Transverse colon (tissue), 4 donors: ENCODE data around the gene PLXND1. TPM values are rescaled to one million over a fixed set of nuclear protein-coding genes. Genes with fewer than 3 reads are reported as not detected.

Experiments
- DNase-seq: peaks from one replicate; pipeline ENCODE4 v3.0.0-alpha.2; 2019
- H3K27ac ChIP-seq, 4 donors: fragments of 200-600 bp; sonication (generic); 2 replicates each; pipeline ENCODE4 v1.5.1; 2016 to 2018; ENCODE audit warnings: inconsistent platforms in 4 of 4
- H3K27me3 ChIP-seq: fragments of 200-600 bp; sonication (generic); 2 replicates; pipeline ENCODE4 v1.5.1; 2017; ENCODE audit warnings: inconsistent platforms
- H3K36me3 ChIP-seq, 4 donors: fragments of 200-600 bp; sonication (generic); 2 replicates each; pipeline ENCODE4 v1.5.1; 2017 to 2019; ENCODE audit warnings: inconsistent platforms in 4 of 4
- H3K4me1 ChIP-seq, 4 donors: fragments of 200-600 bp; sonication (generic); 2 replicates each; pipeline ENCODE4 v1.5.1; 2017 to 2020; ENCODE audit warnings: inconsistent platforms in 4 of 4
- H3K4me3 ChIP-seq, 4 donors: fragments of 200-600 bp; sonication (generic); 1 replicate in 1 of 4; 2 replicates in 3 of 4; pipeline versions ENCODE4 v1.5.1 to v1.6.1; 2017 to 2019; ENCODE audit warnings: inconsistent platforms in 4 of 4
- H3K9me3 ChIP-seq, 2 donors: fragments of 200-600 bp; sonication (generic); 2 replicates each; pipeline ENCODE4 v1.5.1; 2017 to 2019; ENCODE audit warnings: inconsistent platforms in 2 of 2
- CTCF ChIP-seq, 5 experiments: fragments of 200-600 bp in 3 of 5; fragments of 450-650 bp in 2 of 5; sonication (generic) in 3 of 5; IDR thresholded peaks; 1 replicate in 2 of 5; 2 replicates in 3 of 5; pipeline ENCODE4 v1.5.1; 2016 to 2017; ENCODE audit warnings: antibody characterized with exemption in 5 of 5, inconsistent platforms in 3 of 5, mild to moderate bottlenecking in 2 of 5, moderate library complexity in 1 of 5
- EP300 ChIP-seq: sonication (generic); formaldehyde crosslinking; IDR thresholded peaks from one replicate; pipeline ENCODE4 v1.6.1; 2017; ENCODE audit warnings: antibody characterized with exemption, low read depth
- POLR2A ChIP-seq: fragments of 450-650 bp; IDR thresholded peaks from one replicate; pipeline ENCODE4 v1.6.1; 2016; ENCODE audit warnings: antibody characterized with exemption, mild to moderate bottlenecking, moderate library complexity
- POLR2AphosphoS5 ChIP-seq, 3 donors: sonication (generic); formaldehyde crosslinking; IDR thresholded peaks; one replicate each; pipeline ENCODE4 v1.6.1; 2016; ENCODE audit warnings: antibody characterized with exemption in 3 of 3
- WGBS, 2 donors: methylation state at CpG; one replicate each; pipeline ENCODE4 v1.1.5; 2018; ENCODE audit warnings: low coverage in 1 of 2; 5-methylcytosine and 5-hydroxymethylcytosine counted together
- in situ Hi-C, 4 donors: fragments of 200-750 bp; cut with MboI; loops; one replicate each; pipeline versions ENCODE4 v1.15.0 to v1.15.1; 2017; ENCODE audit warnings: low sequenced_read_pairs in 3 of 4, low pct_ligation_motif_present in 1 of 4, low pct_unique_long_range_greater_than_20kb in 1 of 4
- intact Hi-C: fragments of 100-400 bp; cut with DNase I; formaldehyde crosslinking; loops from one replicate; pipeline ENCODE4 v1.15.1; 2023; ENCODE audit warnings: low total_unique reads
- total RNA-seq, 4 donors: library from RNA; depleted of rRNA; stranded (reverse); fragments of >200 nt; gene quantifications; one replicate each; pipeline ENCODE4 v1.1.0, GENCODE V29; 2016

Gene PLXND1
- total RNA-seq, 4 donors from 2014 or later = 26.4 to 71.8 (median 35.8) TPM

GRCh38 chr3:129621626-129622225 lies 15.2 kb upstream of the PLXND1 start:
- H3K4me1 ChIP-seq = peaks cover 22 to 48% (median 35%) of the 10 kb centered on the region in 4 donors
- in situ Hi-C loops = no loop called here
- peak overlapping the region in 1 of 4 donors; percentile 100 for H3K27ac ChIP-seq
- H3K36me3 ChIP-seq = no peaks in the 10 kb centered on the region
- DNase-seq = no peak
- 69 to 72% methylated on average over 6 to 14 of the region's 14 CpGs for WGBS, 2 donors
- intact Hi-C loops = loop anchor here (10.0 kb wide), 1 partner anchor 313 kb away; no protein-coding TSS in a partner anchor
- no peak for TF ChIP-seq POLR2A
- no peak for TF ChIP-seq CTCF (IDR thresholded peaks at IDR 0.05)
- TF ChIP-seq POLR2AphosphoS5 (IDR thresholded peaks at IDR 0.05) = no peak
- no peak for TF ChIP-seq EP300
- no peak overlapping the region for H3K4me3 ChIP-seq
- no peaks in the 10 kb centered on the region for H3K9me3 ChIP-seq
- H3K27me3 ChIP-seq = no peaks in the 10 kb centered on the region

GRCh38 chr3:129620828-129621559 lies 14.5 kb upstream of the PLXND1 start:
- TF ChIP-seq POLR2AphosphoS5 (IDR thresholded peaks at IDR 0.05) (no peak), EP300 (no peak), POLR2A (no peak), CTCF (IDR thresholded peaks at IDR 0.05) (no peak)
- 70 to 86% methylated on average over 2 to 18 of the region's 18 CpGs for WGBS, 2 donors
- no peaks in the 10 kb centered on the region for H3K27me3 ChIP-seq
- no peaks in the 10 kb centered on the region for H3K9me3 ChIP-seq
- H3K4me3 ChIP-seq = no peak overlapping the region
- in situ Hi-C loops = no loop called here
- no peak for DNase-seq
- H3K4me1 ChIP-seq = peaks cover 19 to 43% (median 31%) of the 10 kb centered on the region in 4 donors
- no peaks in the 10 kb centered on the region for H3K36me3 ChIP-seq
- intact Hi-C loops = loop anchor here (10.0 kb wide), 1 partner anchor 314 kb away; no protein-coding TSS in a partner anchor
- H3K27ac ChIP-seq = no peak overlapping the region

- peaks cover 9 to 43% (median 24%) of the 10 kb centered on the region in 4 donors for H3K4me1 ChIP-seq
- no peak overlapping the region for H3K4me3 ChIP-seq
- no peaks in the 10 kb centered on the region for H3K27me3 ChIP-seq
- no peaks in the 10 kb centered on the region for H3K36me3 ChIP-seq
- DNase-seq = no peak
- in situ Hi-C loops = no loop called here
- intact Hi-C loops = loop anchor here (10.0 kb wide), 1 partner anchor 315 kb away; no protein-coding TSS in a partner anchor
- WGBS, 2 donors = 80% methylated on average over 6 of the region's 6 CpGs; no CpG with 5 or more reads in 1 of the 2 donors
- peak overlapping the region in 3 of 4 donors; percentile 4 to 18 (median 17) for H3K27ac ChIP-seq
- TF ChIP-seq POLR2A (no peak), CTCF (IDR thresholded peaks at IDR 0.05) (no peak), POLR2AphosphoS5 (IDR thresholded peaks at IDR 0.05) (no peak), EP300 (no peak)
- no peaks in the 10 kb centered on the region for H3K9me3 ChIP-seq
Observed at GRCh38 chr3:129619726-129620162, 13.3 kb upstream of the PLXND1 start.

- in situ Hi-C loops = no loop called here
- WGBS, 2 donors = 73% methylated on average over 19 of the region's 23 CpGs; no CpG with 5 or more reads in 1 of the 2 donors
- peaks cover 8 to 36% (median 20%) of the 10 kb centered on the region in 4 donors for H3K4me1 ChIP-seq
- H3K36me3 ChIP-seq = no peaks in the 10 kb centered on the region
- H3K27ac ChIP-seq = peak overlapping the region in 3 of 4 donors; percentile 4 to 18 (median 17)
- H3K4me3 ChIP-seq = no peak overlapping the region
- DNase-seq = no peak
- no peaks in the 10 kb centered on the region for H3K9me3 ChIP-seq
- TF ChIP-seq POLR2AphosphoS5 (IDR thresholded peaks at IDR 0.05) = no peak
- TF ChIP-seq EP300 = no peak
- no peak for TF ChIP-seq CTCF (IDR thresholded peaks at IDR 0.05)
- no peaks in the 10 kb centered on the region for H3K27me3 ChIP-seq
- intact Hi-C loops = no loop called here
Observed at GRCh38 chr3:129618901-129619671, 12.6 kb upstream of the PLXND1 start.
